ENCODE data around the gene SPAST. TPM values are rescaled to one million over a fixed set of nuclear protein-coding genes. Genes with fewer than 3 reads are reported as not detected.

The SPAST gene
- total RNA-seq, 1 experiment from 2014 or later = 37.8 TPM

GRCh38 chr2:32166115-32166574 lies 102.8 kb downstream of the SPAST start:
- Histone ChIP-seq H3K27ac (ENCODE audit: low read length) (peak overlapping the region; percentile 97), H3K27me3 (ENCODE audit: control insufficient read depth, insufficient read depth, low read length) (no peaks in the 10 kb centered on the region), H3K36me3 (ENCODE audit: control insufficient read depth, insufficient read depth, low read length) (peaks cover 7% of the 10 kb centered on the region; the same call in 1 of the 2 replicates), H3K4me3 (ENCODE audit: low read depth in 2 of 2, low read length in 2 of 2) (peak overlapping the region; percentile 96 to 99), H3K9me3 (ENCODE audit: control insufficient read depth, insufficient read depth, low read depth, low read length) (no peaks in the 10 kb centered on the region), H3K4me1 (ENCODE audit: control insufficient read depth, insufficient read depth, low read length) (peaks cover 11% of the 10 kb centered on the region)
- in situ Hi-C loops (cut with HindIII; ENCODE audit: low pct_unique_long_range_greater_than_20kb, low sequenced_read_pairs) (no loop called here), intact Hi-C loops (cut with micrococcal nuclease; ENCODE audit: unreplicated experiment) (loop anchor here (10.0 kb wide), 1 partner anchor 161 kb away; no protein-coding TSS in a partner anchor)
- TF ChIP-seq TCF7L2 (IDR thresholded peaks at IDR 0.05; ENCODE audit: low read depth, low read length) (no peak), SIN3A (IDR thresholded peaks at IDR 0.05; ENCODE audit: borderline replicate concordance, insufficient read depth, low read depth, low read length) (no peak), REST (IDR thresholded peaks at IDR 0.05; ENCODE audit: insufficient read depth in 1 of 2, low read depth in 2 of 2, low read length in 1 of 2) (no peak), POLR2AphosphoS5 (IDR thresholded peaks at IDR 0.05; ENCODE audit: low read depth, low read length) (no peak), CTCF (IDR thresholded peaks at IDR 0.05) (no peak)
- no peak for ATAC-seq
- CTCF ChIA-PET = no interaction called here
- DNase-seq (ENCODE audit: low read depth, low spot score) = no peak
- BruUV-seq (replicated peaks) = no TSS peak
- POLR2A ChIA-PET = interaction anchor here (1.0 to 1.2 kb wide), 2 partner anchors 102 to 126 kb away, joined by 3 to 4 read pairs; partner anchors contain the start of gene DPY30

DNA sequence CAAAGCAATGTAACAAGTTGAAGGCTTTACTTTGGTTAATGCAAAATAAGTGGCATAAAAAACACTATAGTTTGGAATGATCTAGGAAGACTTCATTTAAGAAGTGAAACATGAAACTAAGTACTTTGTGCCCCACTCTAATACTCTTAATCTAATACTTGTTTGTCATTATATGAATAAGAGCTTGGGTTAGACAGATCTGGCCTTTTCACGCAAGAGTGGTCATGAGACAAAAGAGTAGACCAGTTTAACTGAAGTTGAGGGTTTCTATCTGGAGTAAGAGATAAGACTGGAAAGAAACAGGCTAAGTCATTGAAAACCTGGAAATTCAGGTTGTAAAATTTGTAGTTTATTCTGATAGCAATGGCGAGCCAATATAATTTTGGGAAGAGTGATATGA lies 105.2 kb downstream of the SPAST start:
- Histone ChIP-seq H3K9me3 (ENCODE audit: control insufficient read depth, insufficient read depth, low read depth, low read length) (no peaks in the 10 kb centered on the region), H3K36me3 (ENCODE audit: control insufficient read depth, insufficient read depth, low read length) (peaks cover 7% of the 10 kb centered on the region), H3K4me1 (ENCODE audit: control insufficient read depth, insufficient read depth, low read length) (peaks cover 11% of the 10 kb centered on the region), H3K4me3 (ENCODE audit: low read depth in 2 of 2, low read length in 2 of 2) (no peak overlapping the region), H3K27ac (ENCODE audit: low read length) (no peak overlapping the region), H3K27me3 (ENCODE audit: control insufficient read depth, insufficient read depth, low read length) (no peaks in the 10 kb centered on the region)
- no TSS peak for BruUV-seq (replicated peaks)
- ChIA-PET POLR2A (no interaction called here), CTCF (no interaction called here)
- no peak for DNase-seq (ENCODE audit: low read depth, low spot score)
- intact Hi-C loops (cut with micrococcal nuclease; ENCODE audit: unreplicated experiment) (loop anchor here (10.0 kb wide), 1 partner anchor 164 kb away; no protein-coding TSS in a partner anchor), in situ Hi-C loops (cut with HindIII; ENCODE audit: low pct_unique_long_range_greater_than_20kb, low sequenced_read_pairs) (no loop called here)
- TF ChIP-seq SIN3A (IDR thresholded peaks at IDR 0.05; ENCODE audit: borderline replicate concordance, insufficient read depth, low read depth, low read length) (no peak), POLR2AphosphoS5 (IDR thresholded peaks at IDR 0.05; ENCODE audit: low read depth, low read length) (no peak), TCF7L2 (IDR thresholded peaks at IDR 0.05; ENCODE audit: low read depth, low read length) (no peak)
- no peak for ATAC-seq

DNA sequence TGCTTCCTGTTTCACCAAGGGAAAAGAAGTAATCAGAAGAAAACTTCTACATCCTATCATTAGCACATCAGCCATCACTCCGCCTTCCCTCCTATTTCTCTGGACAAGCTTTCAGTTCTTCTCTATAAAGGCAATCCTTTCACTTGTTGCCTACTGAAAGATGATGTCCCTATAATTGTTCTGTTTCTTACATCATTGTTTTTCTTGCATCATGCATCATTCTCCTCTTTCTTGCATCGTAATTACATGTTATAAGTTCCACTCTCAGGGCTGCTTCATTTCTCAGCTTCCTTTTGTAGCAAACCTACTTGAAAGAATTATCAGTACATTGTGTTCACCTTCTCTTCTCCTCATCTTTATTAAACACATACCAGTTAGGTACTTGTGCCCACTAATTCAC lies 109.5 kb downstream of the SPAST start:
- TSS peak; percentile 15 for BruUV-seq (replicated peaks)
- in situ Hi-C loops (cut with HindIII; ENCODE audit: low pct_unique_long_range_greater_than_20kb, low sequenced_read_pairs) = no loop called here
- peaks cover 3% of the 10 kb centered on the region; the same call in 1 of the 2 replicates for H3K36me3 ChIP-seq (ENCODE audit: control insufficient read depth, insufficient read depth, low read length)

More for the DNA sequence above, 109.5 kb downstream of the SPAST start:
- TF ChIP-seq SIN3A (IDR thresholded peaks at IDR 0.05; ENCODE audit: borderline replicate concordance, insufficient read depth, low read depth, low read length) = no peak
- TF ChIP-seq POLR2AphosphoS5 (IDR thresholded peaks at IDR 0.05; ENCODE audit: low read depth, low read length) = no peak
- no peak for TF ChIP-seq CTCF (IDR thresholded peaks at IDR 0.05)
- no peak for TF ChIP-seq REST (IDR thresholded peaks at IDR 0.05; ENCODE audit: insufficient read depth in 1 of 2, low read depth in 2 of 2, low read length in 1 of 2)
- no peak for TF ChIP-seq TCF7L2 (IDR thresholded peaks at IDR 0.05; ENCODE audit: low read depth, low read length)
- ATAC-seq = no peak
- no peaks in the 10 kb centered on the region for H3K4me1 ChIP-seq (ENCODE audit: control insufficient read depth, insufficient read depth, low read length)
- no peaks in the 10 kb centered on the region for H3K9me3 ChIP-seq (ENCODE audit: control insufficient read depth, insufficient read depth, low read depth, low read length)
- intact Hi-C loops (cut with micrococcal nuclease; ENCODE audit: unreplicated experiment) = no loop called here
- no peaks in the 10 kb centered on the region for H3K27me3 ChIP-seq (ENCODE audit: control insufficient read depth, insufficient read depth, low read length)
- ChIA-PET POLR2A (interaction anchor here (0.6 kb wide), 1 partner anchor 16 kb away, joined by 4 read pairs; no protein-coding TSS in a partner anchor), CTCF (no interaction called here)
- H3K27ac ChIP-seq (ENCODE audit: low read length) = no peak overlapping the region; the same call in 1 of the 2 replicates
- H3K4me3 ChIP-seq (ENCODE audit: low read depth in 2 of 2, low read length in 2 of 2) = no peak overlapping the region
- DNase-seq (ENCODE audit: low read depth, low spot score) = no peak

Data from Panc1 (cell line).